Measurements from ENCODE around the gene PROM2. TPM values are rescaled to one million over a fixed set of nuclear protein-coding genes. Genes with fewer than 3 reads are reported as not detected.
A peak's percentile ranks its signal among the peaks of the same experiment; 100 is the strongest.

PROM2 gene
- total and polyA plus RNA-seq, 12 donors = 0.07 to 4.5 (median 0.84) TPM; not detected in 2

DNA sequence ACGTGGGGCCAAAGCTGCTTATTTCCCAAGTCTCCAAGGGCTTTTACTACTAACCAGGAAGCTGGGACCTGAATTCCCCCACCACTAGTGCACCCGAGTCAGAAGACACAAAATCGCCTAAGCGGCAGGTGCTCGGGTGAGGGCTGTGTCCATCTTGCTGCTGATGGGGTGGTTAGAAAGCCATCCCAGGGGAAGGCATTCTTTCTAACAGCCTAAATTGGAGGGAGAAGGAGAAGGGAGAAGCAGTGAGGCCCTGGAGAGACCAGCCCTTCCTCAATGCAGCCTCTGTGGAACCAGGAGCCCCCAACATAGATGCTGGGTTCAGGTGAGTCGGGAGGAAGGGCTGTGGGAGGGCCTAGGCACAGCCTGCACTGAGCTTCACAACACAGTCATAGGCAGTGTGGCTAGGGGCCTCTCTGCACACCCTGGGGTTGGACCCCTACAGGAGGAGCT, 1.9 kb upstream of the PROM2 start:
- no peak overlapping the region for H3K27ac ChIP-seq
- WGBS, 4 donors = 82 to 93% (median 87%) methylated on average over 6 of the region's 6 CpGs
- no peaks in the 10 kb centered on the region for H3K36me3 ChIP-seq (replicated peaks in 1 of 2)
- TF ChIP-seq, protein P1, sequence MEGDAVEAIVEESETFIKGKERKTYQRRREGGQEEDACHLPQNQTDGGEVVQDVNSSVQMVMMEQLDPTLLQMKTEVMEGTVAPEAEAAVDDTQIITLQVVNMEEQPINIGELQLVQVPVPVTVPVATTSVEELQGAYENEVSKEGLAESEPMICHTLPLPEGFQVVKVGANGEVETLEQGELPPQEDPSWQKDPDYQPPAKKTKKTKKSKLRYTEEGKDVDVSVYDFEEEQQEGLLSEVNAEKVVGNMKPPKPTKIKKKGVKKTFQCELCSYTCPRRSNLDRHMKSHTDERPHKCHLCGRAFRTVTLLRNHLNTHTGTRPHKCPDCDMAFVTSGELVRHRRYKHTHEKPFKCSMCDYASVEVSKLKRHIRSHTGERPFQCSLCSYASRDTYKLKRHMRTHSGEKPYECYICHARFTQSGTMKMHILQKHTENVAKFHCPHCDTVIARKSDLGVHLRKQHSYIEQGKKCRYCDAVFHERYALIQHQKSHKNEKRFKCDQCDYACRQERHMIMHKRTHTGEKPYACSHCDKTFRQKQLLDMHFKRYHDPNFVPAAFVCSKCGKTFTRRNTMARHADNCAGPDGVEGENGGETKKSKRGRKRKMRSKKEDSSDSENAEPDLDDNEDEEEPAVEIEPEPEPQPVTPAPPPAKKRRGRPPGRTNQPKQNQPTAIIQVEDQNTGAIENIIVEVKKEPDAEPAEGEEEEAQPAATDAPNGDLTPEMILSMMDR (IDR thresholded peaks at IDR 0.05) = no peak
- TF ChIP-seq POLR2A (IDR thresholded peaks at IDR 0.05) = no peak
- H3K9me3 ChIP-seq (replicated peaks in 1 of 3) = no peaks in the 10 kb centered on the region
- no peaks in the 10 kb centered on the region for H3K27me3 ChIP-seq
- H3K4me1 ChIP-seq (replicated peaks in 1 of 2) = no peaks in the 10 kb centered on the region
- intact Hi-C loops (cut with DNase I) = no loop called here
- peak in 4 of 7 donors; percentile 1 to 23 (median 6) for DNase-seq
- no peak overlapping the region for H3K4me3 ChIP-seq

DNA sequence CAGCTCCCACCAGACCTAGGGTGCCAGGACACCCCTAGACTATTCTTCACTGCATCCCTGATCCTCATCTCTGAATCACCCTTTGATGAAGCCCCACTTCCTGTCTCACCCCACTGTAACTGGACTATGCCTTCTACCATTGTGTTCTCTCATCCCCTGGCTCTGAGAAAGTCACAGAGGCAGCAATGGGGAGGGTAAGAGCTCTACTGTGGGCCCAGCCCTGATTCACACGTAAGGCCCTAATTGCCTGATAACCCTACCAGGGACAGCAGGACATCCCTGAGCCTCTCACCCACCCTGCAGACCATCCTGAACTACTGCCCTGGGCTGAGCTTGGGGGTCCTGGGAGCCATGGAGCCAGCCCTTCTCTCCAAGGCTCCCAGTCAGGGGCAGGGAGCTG, 1.5 kb upstream of the PROM2 start:
- Histone ChIP-seq H3K4me3 (no peak overlapping the region), H3K36me3 (replicated peaks in 1 of 2) (no peaks in the 10 kb centered on the region), H3K9me3 (replicated peaks in 1 of 3) (no peaks in the 10 kb centered on the region), H3K4me1 (replicated peaks in 1 of 2) (no peaks in the 10 kb centered on the region), H3K27ac (no peak overlapping the region), H3K27me3 (no peaks in the 10 kb centered on the region)
- intact Hi-C loops (cut with DNase I) = no loop called here
- peak in 3 of 7 donors; percentile 1 to 5 (median 2) for DNase-seq
- 78 to 94% (median 83%) methylated on average over 1 of the region's 1 CpG; no CpG with 5 or more reads in 1 of the 4 donors for WGBS, 4 donors
- TF ChIP-seq, protein P1 (IDR thresholded peaks at IDR 0.05) = no peak
- no peak for TF ChIP-seq POLR2A (IDR thresholded peaks at IDR 0.05)

DNA sequence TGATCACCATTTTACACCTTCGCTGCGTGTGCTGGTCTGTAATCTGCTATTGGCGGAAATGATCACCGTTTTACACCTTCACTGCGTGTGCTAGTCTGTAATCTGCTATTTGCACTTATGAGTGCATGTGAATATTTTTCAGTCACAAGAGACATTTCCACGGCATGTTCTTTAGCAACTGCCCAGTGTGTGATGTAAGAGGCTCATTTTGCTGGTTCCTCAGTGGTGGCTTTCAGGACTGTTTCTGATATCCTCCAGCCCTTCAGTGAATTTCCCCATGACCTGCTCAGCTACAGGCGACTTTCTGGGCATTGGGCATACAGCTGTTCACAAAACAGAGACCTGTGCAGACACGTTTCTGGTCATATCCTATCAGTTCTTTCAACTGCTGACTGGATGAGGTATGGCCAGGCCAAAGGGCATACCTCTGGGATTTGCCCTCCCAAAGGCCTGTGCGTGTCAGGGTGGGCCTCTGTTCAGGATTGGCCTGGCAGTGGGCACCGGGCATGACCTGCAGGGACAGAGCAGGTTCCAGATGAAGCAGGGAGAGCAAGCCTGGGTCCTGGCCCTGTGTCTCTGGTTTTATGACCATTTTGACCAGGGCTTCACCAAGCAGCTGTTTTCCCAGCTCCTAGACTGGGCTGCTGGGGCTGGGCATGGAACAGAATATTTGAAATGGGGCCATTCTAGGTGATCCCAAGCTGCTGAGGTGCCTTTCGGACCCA, 521 bp upstream of the PROM2 start:
- Histone ChIP-seq H3K27ac (no peak overlapping the region), H3K4me3 (no peak overlapping the region), H3K36me3 (replicated peaks in 1 of 2) (no peaks in the 10 kb centered on the region), H3K4me1 (replicated peaks in 1 of 2) (no peaks in the 10 kb centered on the region), H3K9me3 (replicated peaks in 1 of 3) (no peaks in the 10 kb centered on the region), H3K27me3 (no peaks in the 10 kb centered on the region)
- DNase-seq = peak in 2 of 7 donors; percentile 1 to 4
- TF ChIP-seq POLR2A (IDR thresholded peaks at IDR 0.05) = no peak
- TF ChIP-seq, protein P1 (IDR thresholded peaks at IDR 0.05) = no peak
- 80 to 87% (median 84%) methylated on average over 9 to 11 of the region's 11 CpGs for WGBS, 4 donors
- intact Hi-C loops (cut with DNase I) = no loop called here

DNA sequence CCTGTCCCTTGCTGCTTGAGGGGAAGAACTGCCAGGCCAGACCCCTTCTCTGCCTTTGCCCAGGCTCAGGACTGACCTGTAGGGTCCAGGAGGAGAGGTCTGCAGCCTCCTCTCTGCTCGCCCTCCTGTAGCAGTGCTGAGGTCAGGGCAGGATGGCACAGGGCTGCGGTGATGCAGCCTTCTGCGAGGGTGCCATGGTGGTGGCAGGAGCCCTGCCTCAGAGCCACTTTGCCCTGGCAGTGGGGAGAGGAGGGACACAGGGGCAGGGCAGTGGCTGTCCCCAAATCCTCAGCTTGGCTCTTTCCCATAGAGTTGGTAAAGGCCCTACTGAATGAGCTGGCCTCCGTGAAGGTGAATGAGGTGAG, 884 bp downstream of the PROM2 start:
- no peak overlapping the region for H3K4me3 ChIP-seq
- WGBS, 4 donors = 90 to 100% (median 95%) methylated on average over 1 to 4 of the region's 4 CpGs
- no peaks in the 10 kb centered on the region for H3K4me1 ChIP-seq (replicated peaks in 1 of 2)
- no peaks in the 10 kb centered on the region for H3K36me3 ChIP-seq (replicated peaks in 1 of 2)
- DNase-seq = peak in 1 of 7 donors; percentile 5
- H3K27me3 ChIP-seq = no peaks in the 10 kb centered on the region
- intact Hi-C loops (cut with DNase I) = no loop called here
- H3K9me3 ChIP-seq (replicated peaks in 1 of 3) = no peaks in the 10 kb centered on the region
- H3K27ac ChIP-seq = no peak overlapping the region
- TF ChIP-seq, protein P1 (IDR thresholded peaks at IDR 0.05) = no peak
- TF ChIP-seq POLR2A (IDR thresholded peaks at IDR 0.05) = no peak
